Tibial artery (tissue), 4 donors: ENCODE data around the gene MSH6.

ENCODE experiments used
- DNase-seq, 2 donors: peaks; one replicate each; pipeline ENCODE4 v3.0.0-alpha.2; 2019
- H3K27ac ChIP-seq, 2 donors: fragments of 200-600 bp; sonication (generic) in 1 of 2; 1 replicate in 1 of 2; 2 replicates in 1 of 2; pipeline ENCODE4 v1.5.1; 2018 to 2019; ENCODE audit warnings: mild to moderate bottlenecking in 1 of 2
- H3K27me3 ChIP-seq, 2 donors: fragments of 200-600 bp; sonication (generic) in 1 of 2; one replicate each; pipeline versions ENCODE4 v1.5.1 to v1.6.0; 2016 to 2019
- H3K36me3 ChIP-seq, 3 donors: fragments of 200-600 bp; sonication (generic) in 2 of 3; one replicate each; pipeline ENCODE4 v1.5.1; 2016 to 2019; ENCODE audit warnings: mild to moderate bottlenecking in 2 of 3
- H3K4me1 ChIP-seq, 4 donors: fragments of 200-600 bp; sonication (generic) in 2 of 4; 1 replicate in 3 of 4; 2 replicates in 1 of 4; pipeline ENCODE4 v1.5.1; 2016 to 2019
- H3K4me3 ChIP-seq, 2 donors: fragments of 200-600 bp; sonication (generic) in 1 of 2; 1 replicate in 1 of 2; 2 replicates in 1 of 2; pipeline ENCODE4 v1.5.1; 2018 to 2019; ENCODE audit warnings: mild to moderate bottlenecking in 2 of 2
- H3K9me3 ChIP-seq, 3 donors: fragments of 200-600 bp; sonication (generic) in 1 of 3; one replicate each; pipeline ENCODE4 v1.5.1; 2016 to 2019
- intact Hi-C: fragments of 100-400 bp; cut with DNase I; formaldehyde crosslinking; loops from one replicate; pipeline ENCODE4 v1.15.0; 2023; ENCODE audit warnings: low total_unique reads
- TF ChIP-seq, protein P1 (sequence below), 2 experiments: fragments of 200-600 bp in 1 of 2; fragments of 450-650 bp in 1 of 2; IDR thresholded peaks; one replicate each; pipeline ENCODE4 v1.5.1; 2017 to 2019; ENCODE audit warnings: antibody characterized with exemption in 2 of 2, mild to moderate bottlenecking in 1 of 2, moderate library complexity in 1 of 2

Gene MSH6

DNA sequence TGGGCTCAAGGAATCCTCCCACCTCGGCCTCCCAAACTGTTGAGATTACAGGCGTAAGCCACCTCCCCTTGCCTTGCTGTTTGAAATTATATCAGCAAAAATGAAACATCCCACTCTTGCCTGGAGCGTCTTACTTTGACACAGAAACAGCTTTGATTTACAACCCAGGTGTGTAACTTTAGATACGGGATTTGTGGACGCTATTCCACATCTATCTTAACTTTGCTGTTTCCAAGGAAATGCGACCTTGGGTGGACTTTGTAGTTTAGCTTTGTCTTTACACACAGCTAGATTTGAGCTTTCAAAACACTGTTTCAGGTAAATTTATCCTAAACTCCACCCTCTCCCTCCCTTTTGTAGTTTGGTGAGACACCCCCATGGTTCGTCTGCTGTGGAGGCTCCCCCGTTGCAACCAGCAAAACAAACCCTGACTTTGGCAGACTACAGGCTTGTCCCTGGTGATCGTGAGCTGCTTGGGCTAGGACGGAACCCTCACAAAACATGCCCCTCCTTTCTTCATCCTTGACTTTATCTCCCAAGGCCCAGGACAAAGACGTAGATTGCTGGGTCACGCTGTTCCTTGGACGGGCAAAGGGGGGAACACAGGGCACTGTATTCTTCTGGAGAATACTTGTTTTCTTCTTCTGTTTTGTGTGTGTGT is 5.5 kb upstream of the MSH6 start:
- intact Hi-C loops: no loop called here
- Histone ChIP-seq H3K4me3 (no peak overlapping the region), H3K27ac (no peak overlapping the region), H3K9me3 (no peaks in the 10 kb centered on the region), H3K36me3 (no peaks in the 10 kb centered on the region), H3K27me3 (no peaks in the 10 kb centered on the region), H3K4me1 (peaks cover 0 to 4% (median 0%) of the 10 kb centered on the region in 4 donors)
- DNase-seq: no peak
- TF ChIP-seq, protein P1, sequence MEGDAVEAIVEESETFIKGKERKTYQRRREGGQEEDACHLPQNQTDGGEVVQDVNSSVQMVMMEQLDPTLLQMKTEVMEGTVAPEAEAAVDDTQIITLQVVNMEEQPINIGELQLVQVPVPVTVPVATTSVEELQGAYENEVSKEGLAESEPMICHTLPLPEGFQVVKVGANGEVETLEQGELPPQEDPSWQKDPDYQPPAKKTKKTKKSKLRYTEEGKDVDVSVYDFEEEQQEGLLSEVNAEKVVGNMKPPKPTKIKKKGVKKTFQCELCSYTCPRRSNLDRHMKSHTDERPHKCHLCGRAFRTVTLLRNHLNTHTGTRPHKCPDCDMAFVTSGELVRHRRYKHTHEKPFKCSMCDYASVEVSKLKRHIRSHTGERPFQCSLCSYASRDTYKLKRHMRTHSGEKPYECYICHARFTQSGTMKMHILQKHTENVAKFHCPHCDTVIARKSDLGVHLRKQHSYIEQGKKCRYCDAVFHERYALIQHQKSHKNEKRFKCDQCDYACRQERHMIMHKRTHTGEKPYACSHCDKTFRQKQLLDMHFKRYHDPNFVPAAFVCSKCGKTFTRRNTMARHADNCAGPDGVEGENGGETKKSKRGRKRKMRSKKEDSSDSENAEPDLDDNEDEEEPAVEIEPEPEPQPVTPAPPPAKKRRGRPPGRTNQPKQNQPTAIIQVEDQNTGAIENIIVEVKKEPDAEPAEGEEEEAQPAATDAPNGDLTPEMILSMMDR (IDR thresholded peaks at IDR 0.05): no peak

DNA sequence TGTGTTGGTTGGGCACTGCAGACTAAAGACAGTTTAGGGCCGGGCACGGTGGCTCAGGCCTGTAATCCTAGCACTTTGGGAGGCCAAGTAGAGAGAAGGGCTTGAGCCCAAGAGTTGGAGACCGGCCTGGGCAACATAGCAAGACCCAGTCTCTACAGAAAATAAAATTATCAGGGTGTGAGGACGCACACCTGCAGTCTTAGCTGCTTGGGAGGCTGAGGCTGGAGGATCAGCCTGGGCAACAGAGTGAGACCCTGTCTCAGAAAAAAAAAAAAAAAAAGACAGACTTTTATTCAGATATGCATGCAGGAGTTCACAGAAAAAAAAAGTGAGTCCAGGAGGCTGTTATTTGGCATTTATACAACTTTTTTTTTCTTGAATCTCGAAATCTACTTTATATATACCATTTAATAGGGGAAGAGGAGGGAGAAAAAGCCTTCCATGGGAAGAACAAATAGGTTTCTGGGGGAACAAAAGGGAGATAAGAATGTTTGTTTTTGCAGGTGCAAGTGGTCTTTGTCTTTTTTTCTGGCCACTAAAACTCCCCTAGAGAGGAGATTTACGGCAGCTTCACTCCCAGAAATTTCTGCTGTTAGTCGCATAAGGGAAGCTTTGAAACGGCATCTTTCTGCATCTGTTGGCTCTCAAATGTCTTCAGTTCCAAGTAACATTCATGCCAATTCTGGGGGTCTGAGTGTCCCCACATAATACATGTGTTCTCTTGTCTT is 4.1 kb upstream of the MSH6 start:
- intact Hi-C loops: no loop called here
- H3K9me3 ChIP-seq: no peaks in the 10 kb centered on the region
- peaks cover 0 to 4% (median 0%) of the 10 kb centered on the region in 4 donors for H3K4me1 ChIP-seq
- H3K27me3 ChIP-seq: no peaks in the 10 kb centered on the region
- no peak for DNase-seq
- H3K36me3 ChIP-seq: no peaks in the 10 kb centered on the region
- TF ChIP-seq, protein P1 (IDR thresholded peaks at IDR 0.05): no peak
- H3K27ac ChIP-seq: no peak overlapping the region
- no peak overlapping the region for H3K4me3 ChIP-seq

DNA sequence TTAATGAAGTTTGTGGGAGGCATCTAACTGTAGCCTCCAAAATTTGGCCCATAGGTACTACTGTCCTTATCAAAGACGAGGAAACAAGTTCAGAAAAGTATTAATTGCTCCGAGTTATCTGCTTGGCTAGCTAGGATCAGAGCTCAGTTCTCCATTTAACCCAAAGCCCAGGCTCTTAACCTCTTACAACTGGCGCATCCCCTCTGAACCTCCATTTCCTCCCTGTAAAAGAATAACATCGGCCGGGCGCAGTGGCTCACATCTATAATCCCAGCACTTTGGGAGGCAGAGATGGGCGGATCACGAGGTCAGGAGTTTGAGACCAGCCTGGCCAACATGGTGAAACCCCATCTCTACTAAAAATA is 3.5 kb upstream of the MSH6 start:
- H3K27ac ChIP-seq: no peak overlapping the region
- no peaks in the 10 kb centered on the region for H3K27me3 ChIP-seq
- no peaks in the 10 kb centered on the region for H3K36me3 ChIP-seq
- no peak overlapping the region for H3K4me3 ChIP-seq
- TF ChIP-seq, protein P1 (IDR thresholded peaks at IDR 0.05): no peak
- H3K9me3 ChIP-seq: no peaks in the 10 kb centered on the region
- intact Hi-C loops: no loop called here
- peaks cover 0 to 8% (median 2%) of the 10 kb centered on the region in 4 donors for H3K4me1 ChIP-seq
- no peak for DNase-seq

DNA sequence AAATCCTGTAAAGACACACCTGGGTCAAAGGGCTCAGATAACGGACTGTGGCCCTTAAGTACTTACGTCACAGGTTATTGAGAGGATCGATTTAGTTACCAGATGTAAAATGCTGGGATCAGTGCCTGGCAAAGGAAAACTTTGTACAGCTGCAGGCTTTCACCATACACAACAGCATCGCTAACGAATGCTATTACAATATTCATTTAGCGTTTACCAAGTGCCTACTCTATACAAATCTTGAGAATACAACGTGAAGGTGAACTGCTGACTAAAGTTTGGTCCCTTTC is 619 bp upstream of the MSH6 start:
- intact Hi-C loops: loop anchor here (5.0 kb wide), 1 partner anchor 125 kb away; the partner anchor contains the start of gene FBXO11
- Histone ChIP-seq H3K4me1 (peaks cover 0 to 26% (median 12%) of the 10 kb centered on the region in 4 donors), H3K4me3 (peak overlapping the region; percentile 86 to 98), H3K27me3 (no peaks in the 10 kb centered on the region), H3K36me3 (no peaks in the 10 kb centered on the region), H3K9me3 (no peaks in the 10 kb centered on the region), H3K27ac (peak overlapping the region; percentile 90 to 93)
- TF ChIP-seq, protein P1 (IDR thresholded peaks at IDR 0.05): no peak
- DNase-seq: no peak

DNA sequence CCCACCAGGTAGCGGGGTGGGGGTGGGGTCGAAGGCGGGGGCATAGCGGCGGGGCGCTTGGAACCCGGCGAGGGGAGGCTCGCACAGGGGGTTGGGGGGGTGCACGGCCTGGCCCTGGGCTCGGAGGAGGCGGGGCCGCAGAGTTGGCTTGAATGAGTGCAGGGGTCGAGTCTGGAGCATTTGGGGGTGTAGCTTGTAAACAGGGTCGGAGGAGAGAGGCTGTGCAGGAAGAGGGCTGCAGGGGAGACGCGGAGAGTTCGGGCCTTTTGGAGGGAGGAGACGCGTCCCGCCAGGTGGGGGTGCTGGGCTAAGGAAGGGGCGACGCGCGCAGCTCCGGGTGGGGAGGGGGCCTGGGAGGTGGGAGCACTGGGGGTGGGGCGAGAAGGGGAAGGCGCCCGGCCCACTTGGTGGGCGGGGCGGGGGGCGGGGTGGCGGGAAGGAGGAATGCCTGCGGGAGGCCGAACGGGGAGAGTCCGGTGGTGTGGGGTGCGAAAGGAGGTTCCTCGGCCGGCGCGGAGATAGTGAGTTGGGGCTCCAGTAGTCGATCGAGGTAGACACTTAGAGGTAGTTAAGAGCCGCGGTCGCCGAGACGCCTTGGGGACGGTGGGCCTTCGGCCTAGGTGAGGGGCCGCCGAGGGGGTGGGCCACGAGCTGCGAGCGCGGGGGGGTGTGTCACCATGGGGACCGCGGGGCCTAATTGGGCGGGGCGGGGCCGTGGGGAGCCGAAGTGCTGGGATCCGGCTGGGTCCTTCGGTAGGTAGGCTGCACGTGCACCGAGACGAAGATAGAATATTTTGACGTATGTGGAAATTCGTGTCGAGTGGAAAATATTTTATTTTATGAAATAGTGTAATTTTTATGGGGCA is 774 bp downstream of the MSH6 start:
- H3K4me1 ChIP-seq: peaks cover 0 to 26% (median 12%) of the 10 kb centered on the region in 4 donors
- intact Hi-C loops: loop anchor here (5.0 kb wide), 1 partner anchor 124 kb away; the partner anchor contains the start of gene FBXO11

More for the DNA sequence above, 774 bp downstream of the MSH6 start:
- Histone ChIP-seq H3K27me3 (no peaks in the 10 kb centered on the region), H3K9me3 (no peaks in the 10 kb centered on the region), H3K27ac (peak overlapping the region; percentile 90 to 93), H3K4me3 (peak overlapping the region; percentile 86 to 98), H3K36me3 (no peaks in the 10 kb centered on the region)
- peak; percentile 44 to 79 for DNase-seq
- TF ChIP-seq, protein P1 (IDR thresholded peaks at IDR 0.05): no peak
